ENCODE measurements around the gene SLC4A3.

SLC4A3 gene

DNA sequence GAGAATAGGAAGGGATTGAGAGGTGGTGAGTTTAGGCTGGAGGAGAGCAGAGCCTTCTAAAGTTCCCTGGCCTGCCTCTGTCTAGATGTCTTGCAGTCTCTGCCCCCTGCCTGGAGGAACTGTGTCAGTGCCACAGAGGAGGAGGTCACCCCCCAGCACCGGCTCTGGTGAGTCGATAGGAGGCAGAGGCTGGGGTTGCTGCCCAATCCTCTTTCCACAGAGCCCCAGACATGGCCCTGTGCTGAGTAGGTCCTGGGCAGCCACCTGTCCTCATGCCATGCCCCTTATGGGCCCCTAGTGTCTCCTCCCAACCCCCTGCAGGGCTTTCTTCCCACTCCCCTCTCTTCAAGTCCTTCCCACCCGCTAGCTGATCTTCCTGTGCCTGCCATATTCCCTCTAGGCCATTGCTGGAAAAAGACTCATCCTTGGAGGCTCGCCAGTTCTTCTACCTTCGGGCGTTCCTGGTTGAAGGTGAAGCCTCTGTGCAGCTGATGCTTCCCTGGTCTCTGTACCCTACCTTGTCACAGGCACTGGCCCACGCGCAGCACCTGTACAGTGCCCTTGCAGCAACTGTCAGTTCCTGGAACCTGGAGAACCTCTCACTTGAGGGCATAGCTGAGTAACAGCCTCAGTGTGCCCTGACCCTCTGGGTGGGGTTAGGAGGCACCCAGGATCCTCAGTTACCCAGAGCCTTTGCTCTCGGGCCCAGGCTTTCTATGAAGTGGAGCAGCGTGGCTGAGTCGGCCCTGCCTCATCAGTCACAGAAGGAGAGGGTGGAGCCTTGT is 13.2 kb upstream of the SLC4A3 start:
- no peak for FAIRE-seq

DNA sequence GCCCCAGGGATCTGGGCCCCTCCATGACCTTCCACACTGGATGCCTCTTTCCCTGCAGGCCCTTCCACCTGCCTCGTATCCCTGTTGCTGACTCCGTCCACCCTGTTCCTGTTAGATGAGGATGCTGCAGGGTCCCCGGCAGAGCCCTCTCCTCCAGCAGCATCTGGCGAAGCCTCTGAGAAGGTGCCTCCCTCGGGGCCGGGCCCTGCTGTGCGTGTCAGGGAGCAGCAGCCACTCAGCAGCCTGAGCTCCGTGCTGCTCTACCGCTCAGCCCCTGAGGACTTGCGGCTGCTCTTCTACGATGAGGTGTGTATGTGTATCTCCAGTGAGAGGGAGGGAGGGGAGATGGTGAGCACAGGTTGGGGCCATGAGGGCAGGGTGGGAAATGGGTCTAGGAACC is 12.4 kb upstream of the SLC4A3 start:
- no peak for FAIRE-seq

DNA sequence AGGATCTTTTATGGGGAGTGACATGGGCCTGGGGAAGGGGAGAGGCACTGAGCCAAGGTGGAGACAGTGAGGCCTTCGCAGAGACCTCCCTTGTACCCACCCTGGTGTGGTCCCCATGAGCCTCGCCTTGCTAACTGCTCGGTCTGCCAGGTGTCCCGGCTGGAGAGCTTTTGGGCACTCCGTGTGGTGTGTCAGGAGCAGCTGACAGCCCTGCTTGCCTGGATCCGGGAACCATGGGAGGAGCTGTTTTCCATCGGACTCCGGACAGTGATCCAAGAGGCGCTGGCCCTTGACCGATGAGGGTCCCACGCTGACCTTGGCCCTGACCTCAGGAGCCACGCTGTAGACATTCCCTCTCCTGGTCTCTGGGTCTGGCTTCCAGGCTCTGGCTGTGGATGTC is 11.5 kb upstream of the SLC4A3 start:
- FAIRE-seq: no peak

DNA sequence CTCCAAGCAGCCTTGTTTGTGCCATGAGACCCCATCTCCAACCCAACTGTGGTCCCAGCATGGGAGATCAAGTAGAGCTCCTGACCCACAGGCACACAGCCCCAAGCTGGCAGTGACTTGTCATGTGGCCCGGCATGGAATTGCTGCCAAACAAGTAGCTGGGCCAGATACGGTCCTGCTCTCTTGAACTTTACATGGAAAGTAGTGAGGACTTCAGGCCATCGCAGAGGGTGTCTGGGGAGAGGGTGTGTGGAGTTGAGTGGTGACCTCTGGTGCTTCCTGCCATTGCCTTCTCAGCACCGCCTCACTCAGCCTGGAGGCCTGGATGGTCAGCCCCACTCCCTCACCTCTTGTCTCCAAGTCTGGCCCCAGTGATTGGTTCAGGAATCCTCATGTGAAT is 10.9 kb upstream of the SLC4A3 start:
- no peak for FAIRE-seq

DNA sequence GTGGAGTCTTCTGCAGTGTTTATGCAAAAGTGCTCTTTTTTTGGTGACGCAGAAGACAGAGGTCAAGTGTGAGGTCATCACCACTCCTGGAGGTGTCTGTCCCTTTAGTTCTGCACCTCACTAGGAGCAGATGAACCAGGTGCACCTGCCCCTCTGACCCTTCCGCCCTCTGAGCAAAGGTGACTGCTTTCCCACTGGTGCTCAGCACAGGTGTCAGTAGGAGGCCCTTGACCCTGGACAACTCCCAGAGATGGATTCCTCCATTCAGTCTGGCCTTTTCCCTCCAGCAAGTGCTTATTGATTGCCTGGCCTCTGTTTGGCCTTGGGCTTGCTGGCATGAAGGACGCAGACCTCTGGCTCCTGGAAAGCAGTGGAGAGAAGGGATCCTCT is 8.7 kb upstream of the SLC4A3 start:
- no peak for FAIRE-seq

DNA sequence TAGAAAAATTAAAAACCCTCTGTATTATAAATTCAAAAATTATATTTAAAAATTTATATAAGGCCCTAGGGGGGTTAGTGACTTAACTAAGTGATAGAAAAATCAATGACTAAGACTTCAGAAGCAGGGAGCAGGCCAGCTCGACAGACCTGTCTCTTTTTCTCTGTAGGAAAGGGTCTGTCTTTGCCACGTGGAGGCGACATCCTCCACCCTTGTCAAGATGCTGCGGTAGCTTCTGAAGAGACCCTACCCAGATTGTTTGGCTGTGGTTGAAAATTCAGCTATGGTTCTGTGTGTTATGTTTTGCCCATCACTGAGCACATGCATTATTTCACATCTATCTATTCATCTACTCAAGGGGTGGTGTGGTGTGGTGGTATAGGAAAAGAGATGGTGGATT is 8.2 kb upstream of the SLC4A3 start:
- no peak for FAIRE-seq

DNA sequence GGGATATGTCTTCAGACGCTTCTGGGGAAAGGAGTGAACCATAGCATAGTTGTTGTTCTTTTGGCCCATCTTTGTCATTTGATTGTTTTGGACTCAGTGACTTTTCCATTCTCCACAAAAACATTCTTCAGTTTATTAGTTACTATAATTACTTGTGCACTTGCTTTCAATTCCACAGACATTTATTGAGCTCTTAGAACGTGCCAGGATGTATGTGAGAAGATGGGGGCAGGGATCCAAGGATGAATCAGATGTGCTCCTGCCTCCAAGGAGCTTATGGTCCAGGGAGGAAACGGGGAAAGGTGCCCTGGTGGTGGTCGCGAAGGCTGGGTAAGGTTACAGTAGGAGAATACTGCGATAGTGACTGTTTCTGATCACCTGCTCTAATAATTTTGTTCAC is 6.9 kb upstream of the SLC4A3 start:
- no peak for FAIRE-seq

DNA sequence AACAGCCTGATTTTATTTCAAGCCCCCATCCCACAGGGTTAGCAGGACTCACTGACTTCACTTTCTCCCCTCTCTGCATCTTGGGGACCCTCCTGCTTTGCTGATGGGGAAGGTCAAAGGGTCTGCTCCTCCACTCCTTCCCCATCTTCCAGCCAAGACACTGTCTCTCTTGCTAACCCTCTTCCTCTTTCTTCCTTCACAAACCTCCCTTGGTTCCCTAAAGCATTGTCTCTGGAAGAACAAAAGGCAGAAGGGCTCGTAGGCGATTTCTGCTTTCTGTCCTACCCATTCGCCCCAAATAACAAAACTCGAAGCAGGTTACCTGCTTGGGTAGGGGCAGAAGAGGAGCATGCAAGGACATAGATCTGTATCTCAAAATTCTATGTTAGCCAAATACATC is 5.5 kb upstream of the SLC4A3 start:
- FAIRE-seq: no peak

DNA sequence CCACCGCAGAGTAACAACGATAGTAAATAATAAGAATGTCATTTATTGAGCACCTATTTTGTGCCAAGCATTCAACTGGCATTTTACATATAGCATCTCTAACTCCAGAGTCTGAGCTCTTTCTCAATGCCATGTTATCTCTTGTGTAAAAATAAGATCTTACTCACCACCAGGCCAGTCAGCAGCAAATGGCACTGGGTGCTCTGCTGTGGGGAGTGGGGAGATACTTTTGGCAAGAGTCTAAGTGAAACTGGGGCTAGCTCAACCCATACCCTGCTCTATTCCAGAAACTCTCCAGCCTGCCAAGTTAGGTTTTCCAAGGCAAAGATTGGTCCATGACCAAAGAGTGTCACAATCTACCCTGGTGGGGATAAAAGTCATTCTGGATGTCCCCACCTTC is 5.0 kb upstream of the SLC4A3 start:
- FAIRE-seq: no peak

DNA sequence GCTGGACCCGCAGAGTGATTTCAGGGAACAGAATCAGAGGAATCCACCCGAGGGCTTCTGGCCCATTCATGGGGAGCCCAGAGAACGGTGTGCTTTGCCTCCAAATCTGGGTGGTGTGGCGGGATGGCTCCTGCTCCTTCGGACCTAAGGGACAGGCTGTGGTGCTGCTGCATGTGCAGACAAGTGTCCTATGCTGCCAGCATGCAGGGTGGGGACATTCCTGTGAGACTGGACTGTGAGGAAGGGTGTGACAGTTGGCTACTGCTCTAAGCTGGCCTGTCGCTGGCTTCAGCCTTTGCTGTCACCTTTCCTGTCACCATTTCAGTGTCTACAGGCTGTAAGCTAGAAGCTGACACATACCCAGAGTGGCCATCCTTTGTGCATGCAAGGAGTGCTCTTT is 2.9 kb upstream of the SLC4A3 start:
- FAIRE-seq: no peak

DNA sequence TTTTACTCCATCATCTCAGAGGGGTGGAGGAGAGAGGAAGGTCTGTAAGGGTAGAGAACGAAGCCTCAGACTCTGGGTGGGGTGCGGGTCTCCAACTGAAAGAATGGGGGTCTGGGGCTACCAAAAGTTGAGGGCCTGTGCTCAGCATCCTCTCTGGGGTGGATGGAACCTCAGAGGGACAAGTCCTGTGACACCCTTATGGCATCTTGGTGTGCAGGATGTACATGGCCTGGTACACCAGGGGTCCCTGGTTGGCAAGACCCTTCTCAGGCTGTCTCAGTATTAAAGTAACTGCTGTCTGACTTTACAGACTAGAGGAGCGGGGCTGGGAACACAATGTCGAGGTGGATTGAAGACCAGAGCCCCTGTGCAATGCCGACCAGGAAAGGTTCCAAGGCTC is 2.3 kb upstream of the SLC4A3 start:
- FAIRE-seq: no peak

DNA sequence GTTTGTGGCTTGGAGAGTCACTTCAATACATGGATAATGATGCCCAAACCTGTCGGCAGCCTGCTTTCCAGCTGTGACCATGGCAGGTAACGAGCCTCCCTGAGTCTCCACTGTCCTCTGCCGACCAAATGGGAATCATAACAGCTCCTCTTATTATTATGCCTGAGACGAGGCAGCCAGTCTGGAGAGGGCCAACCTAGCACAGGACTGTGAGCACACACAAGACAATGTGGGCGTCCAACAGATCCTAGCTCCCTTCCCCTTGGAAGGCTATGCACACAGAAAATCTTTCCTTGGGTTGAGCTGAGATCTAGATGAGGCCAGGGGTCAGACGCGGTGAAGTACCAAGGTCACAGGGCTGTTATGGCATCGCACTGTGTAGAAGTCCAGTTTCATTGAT is 890 bp upstream of the SLC4A3 start:
- FAIRE-seq: no peak

DNA sequence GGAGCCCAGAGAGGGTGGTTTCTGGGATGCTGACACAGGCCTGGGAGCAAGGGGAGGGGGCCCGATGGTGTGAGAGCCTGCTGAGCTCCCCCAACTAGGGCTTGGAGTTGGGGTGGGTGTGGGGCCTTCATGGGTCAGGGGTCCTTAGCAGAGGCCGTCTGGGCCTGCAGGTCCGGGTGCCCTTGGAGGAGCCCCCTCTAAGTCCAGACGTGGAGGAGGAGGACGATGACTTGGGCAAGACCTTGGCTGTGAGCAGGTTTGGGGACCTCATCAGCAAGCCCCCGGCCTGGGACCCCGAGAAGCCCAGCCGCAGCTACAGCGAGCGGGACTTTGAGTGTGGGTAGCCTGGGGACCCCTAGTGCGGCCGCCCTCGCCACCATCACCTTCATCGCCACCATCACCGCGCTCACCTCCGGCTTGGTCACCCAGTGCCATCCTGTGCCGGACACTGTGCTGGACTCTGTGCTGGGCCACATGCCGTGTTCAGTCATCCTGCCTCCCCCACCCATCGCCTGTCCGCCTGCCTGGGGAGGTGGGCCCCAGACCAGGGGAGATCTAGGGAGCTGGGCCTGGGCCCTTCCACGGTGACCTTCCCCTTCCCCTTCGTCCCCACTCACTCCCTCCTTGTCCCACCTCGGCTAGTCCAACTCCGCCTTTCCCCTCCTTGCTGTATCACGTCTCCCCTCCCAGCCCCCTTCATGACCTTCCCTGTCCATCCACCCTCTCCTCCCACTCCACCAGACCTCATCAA is 980 bp downstream of the SLC4A3 start:
- FAIRE-seq: no peak

DNA sequence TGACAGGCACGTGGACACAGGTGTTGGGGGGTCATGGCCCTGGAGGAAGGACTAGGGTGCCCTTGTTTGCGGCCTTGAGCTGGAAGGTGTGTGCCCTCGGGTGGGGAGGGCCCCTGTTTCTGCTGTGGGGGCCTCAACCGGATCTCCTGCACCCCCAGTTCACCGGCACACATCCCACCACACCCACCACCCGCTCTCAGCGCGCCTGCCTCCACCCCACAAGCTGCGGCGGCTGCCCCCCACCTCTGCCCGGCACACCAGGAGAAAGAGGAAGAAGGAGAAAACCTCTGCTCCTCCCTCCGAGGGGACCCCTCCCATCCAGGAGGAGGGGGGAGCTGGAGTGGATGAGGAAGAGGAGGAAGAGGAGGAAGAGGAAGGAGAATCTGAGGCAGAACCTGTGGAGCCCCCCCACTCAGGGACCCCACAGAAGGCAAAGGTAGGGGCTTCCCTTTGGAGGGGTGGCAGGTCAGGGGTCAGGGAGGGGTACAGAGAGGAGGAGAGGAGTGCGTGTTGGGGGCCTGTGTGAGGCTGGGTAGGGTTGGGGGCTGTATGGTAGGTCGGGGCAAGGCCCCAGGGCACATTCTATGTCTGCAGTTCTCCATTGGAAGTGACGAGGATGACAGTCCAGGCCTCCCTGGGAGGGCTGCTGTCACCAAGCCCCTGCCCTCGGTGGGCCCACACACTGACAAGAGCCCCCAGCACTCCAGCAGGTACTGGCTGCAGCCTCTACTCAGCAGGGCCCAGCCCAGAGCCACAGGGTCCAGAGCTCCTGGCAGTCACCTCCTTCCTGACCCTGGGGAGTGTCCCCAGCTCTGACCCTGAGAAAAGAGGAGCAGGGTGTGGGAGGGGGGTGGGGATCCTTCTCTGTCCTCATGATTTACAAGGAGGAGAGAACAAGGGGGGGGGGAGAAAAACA is 1.8 kb downstream of the SLC4A3 start:
- FAIRE-seq: no peak

DNA sequence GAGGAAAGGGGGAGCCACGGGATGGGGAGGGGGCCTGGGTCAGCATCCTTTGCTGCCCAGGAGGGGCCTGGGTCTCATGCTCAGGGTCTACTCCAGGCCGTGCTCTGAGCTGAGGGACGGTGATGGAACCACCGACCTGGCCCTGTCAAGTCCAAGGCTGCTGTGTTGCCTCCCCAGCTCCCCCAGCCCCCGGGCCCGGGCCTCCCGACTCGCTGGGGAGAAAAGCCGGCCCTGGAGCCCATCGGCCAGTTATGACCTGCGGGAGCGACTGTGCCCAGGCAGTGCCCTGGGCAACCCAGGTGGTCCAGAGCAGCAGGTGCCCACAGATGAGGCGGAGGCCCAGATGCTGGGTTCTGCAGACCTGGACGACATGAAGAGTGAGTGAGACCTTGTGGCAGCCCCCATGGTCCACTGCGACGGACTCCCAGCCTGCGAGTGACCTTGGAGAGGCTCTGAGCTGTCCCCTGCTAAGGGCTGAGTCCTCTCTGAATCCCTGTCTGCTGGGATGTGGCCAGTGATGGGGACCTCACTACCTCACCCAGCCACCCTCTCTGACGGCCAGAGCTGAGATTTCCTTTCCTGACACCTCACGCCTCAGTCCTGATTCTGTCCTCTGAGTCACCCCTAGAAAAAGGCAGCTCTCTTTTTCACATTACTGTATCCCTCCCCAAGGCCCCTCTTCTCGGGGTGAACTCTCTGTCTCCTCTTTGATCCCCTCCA is 2.7 kb downstream of the SLC4A3 start:
- FAIRE-seq: no peak

DNA sequence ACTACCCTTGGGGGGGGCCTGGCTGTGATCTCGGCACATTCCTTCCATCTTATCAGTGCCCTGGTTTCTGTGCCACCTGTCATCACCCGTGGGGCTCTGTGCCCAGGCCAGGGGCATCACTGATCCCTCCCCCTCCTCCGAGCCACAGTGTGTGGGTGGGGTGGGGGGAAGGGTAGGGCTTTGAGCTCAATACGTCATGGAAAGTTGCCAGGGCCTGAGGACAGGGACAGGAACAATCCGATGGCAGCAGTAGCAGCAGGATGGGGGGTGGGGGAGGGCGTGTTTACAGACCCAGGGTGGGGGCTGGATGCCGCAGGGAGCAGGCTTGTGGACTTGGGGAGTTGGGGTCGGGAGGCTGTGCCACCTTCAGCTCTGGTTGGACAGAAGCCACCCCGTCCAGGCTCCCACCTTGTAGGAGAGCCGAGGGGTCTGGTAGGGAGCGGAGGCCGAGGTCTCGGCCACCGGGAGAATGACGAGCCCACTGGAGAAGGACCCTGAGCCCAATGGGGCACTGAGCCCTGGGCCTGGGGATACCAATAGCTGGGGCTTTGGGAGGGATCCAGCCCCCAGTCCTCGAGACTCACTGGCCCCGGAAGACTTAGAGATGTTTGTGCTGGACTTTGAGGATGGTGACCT is 3.5 kb downstream of the SLC4A3 start:
- no peak for FAIRE-seq

DNA sequence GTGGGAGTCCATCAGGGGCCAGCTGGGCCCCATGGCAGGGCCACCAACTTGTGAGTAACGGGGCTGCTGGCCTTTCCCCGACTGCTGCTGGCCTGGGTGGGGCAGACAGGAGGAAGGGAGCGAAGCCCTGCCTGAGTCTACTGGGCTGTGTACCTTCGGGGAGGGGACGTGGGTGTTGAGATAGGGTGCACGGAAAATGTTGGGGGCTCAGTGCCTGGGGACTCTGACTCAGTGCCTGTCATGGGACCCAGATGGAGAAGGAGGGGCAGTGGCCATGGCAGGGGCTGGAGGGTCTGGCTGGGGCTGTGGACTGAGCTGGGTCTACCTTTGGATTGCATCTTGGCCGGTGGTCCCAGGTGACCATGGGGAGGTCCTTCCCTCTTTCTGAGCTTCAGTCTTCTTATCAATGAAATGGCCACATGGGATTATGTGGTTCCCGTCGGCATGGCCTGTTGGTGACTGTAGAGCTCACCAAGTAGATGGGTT is 4.0 kb downstream of the SLC4A3 start:
- FAIRE-seq: no peak

DNA sequence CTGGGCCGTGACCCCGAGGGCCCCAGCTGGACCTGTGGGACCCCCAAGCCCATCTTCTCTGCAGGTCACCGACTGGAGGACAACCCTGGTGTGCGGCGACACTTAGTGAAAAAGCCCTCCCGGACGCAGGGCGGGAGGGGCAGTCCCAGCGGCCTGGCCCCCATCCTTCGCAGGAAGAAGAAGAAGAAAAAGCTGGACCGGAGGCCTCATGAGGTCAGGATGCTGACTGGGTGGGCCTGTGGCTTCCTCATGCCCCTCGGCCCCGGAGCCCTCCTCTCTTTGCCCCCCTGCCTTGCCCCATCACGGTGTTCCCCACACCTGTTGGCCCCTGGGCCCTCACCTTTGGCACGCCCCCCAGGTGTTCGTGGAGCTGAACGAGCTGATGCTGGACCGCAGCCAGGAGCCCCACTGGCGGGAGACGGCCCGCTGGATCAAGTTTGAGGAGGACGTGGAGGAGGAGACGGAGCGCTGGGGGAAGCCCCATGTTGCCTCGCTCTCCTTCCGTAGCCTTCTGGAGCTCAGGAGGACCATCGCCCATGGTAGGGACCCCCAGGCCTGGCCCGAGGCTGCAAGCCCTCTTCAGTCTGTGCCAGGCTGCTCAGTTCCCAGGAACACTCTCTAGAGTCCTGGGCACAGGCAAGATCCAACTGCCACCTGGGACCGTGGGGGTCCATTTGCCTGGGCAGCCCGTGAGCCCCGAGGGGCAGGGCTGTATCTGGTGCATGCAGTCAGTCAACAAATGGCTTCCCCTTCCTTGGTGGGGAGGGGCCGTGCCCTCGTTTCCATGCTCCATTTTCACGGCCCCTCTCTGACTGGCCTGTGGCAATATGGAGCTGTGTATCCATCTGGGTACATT is 4.7 kb downstream of the SLC4A3 start:
- no peak for FAIRE-seq

DNA sequence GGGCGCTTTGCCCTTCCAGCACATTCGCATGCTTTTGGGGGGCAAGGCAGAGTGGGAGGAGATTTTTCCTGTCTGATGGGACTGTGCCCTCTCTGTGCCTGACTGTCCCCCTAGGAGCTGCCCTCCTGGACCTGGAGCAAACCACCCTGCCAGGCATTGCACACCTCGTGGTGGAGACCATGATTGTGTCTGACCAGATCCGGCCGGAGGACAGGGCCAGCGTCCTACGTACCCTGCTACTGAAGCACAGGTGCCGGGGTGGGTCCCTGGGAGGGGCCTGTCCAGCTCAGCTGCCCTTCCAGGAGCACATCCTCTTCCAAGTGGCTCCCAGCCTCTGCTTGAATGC is 5.3 kb downstream of the SLC4A3 start:
- no peak for FAIRE-seq

DNA sequence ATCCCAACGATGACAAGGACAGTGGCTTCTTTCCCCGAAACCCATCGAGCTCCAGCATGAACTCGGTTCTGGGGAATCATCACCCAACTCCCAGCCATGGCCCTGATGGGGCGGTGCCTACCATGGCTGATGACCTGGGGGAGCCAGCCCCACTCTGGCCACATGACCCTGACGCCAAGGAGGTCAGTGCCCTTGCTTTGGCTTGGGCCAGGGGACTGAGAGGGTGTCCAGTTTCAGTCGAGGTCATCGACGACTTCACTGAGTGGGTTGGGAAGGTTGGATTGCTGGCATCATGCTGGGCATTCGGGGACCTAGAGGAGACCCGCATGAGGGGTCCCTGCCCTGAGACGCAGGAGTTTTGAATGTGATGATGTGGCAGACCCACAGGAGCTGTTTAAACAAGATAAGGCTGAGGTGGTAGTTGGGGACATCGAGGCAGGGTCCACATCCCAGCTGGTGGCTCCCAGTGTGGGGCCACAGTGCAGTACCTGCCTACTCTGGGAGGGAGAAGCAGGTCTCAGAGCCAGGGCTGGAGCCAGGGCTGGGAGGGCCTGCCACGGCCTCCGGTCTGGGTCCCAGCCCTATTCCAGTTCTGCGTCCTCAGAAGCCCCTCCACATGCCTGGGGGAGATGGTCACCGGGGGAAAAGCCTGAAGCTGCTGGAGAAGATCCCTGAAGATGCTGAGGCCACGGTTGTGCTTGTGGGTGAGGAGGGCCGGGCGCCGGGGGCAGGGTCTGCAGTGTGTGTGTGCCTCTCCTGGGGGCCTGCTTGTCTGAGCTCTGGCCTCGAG is 6.0 kb downstream of the SLC4A3 start:
- no peak for FAIRE-seq

Measured in A204.1 (cell line).